ENCODE results near the gene NPTN.

GRCh38 chr15:73626072-73626471, 7.1 kb downstream of the NPTN start:
- TF ChIP-seq TCF12 (IDR thresholded peaks at IDR 0.05) (no peak), CTCF (IDR thresholded peaks at IDR 0.05) (no peak), SMC3 (IDR thresholded peaks at IDR 0.05; ENCODE audit: low read depth, low read length) (no peak), RCOR1 (IDR thresholded peaks at IDR 0.05; ENCODE audit: low read length) (no peak), CHD2 (IDR thresholded peaks at IDR 0.05; ENCODE audit: low read length, partially characterized antibody) (no peak), GABPA (IDR thresholded peaks at IDR 0.05; ENCODE audit: low read depth) (no peak), FOXM1 (IDR thresholded peaks at IDR 0.05; ENCODE audit: low read depth) (no peak), EP300 (IDR thresholded peaks at IDR 0.05; ENCODE audit: borderline replicate concordance in 1 of 2, low read depth in 1 of 2, low read length in 1 of 2) (no peak), RFX5 (IDR thresholded peaks at IDR 0.05; ENCODE audit: low read length) (no peak)
- TF ChIP-seq, protein P1, sequence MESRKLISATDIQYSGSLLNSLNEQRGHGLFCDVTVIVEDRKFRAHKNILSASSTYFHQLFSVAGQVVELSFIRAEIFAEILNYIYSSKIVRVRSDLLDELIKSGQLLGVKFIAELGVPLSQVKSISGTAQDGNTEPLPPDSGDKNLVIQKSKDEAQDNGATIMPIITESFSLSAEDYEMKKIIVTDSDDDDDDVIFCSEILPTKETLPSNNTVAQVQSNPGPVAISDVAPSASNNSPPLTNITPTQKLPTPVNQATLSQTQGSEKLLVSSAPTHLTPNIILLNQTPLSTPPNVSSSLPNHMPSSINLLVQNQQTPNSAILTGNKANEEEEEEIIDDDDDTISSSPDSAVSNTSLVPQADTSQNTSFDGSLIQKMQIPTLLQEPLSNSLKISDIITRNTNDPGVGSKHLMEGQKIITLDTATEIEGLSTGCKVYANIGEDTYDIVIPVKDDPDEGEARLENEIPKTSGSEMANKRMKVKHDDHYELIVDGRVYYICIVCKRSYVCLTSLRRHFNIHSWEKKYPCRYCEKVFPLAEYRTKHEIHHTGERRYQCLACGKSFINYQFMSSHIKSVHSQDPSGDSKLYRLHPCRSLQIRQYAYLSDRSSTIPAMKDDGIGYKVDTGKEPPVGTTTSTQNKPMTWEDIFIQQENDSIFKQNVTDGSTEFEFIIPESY (IDR thresholded peaks at IDR 0.05; ENCODE audit: borderline replicate concordance, low read depth) = no peak
